GM21526 (cell line): Measurements from ENCODE around the gene SLC6A1.
"Not testable (repeated sequence)": the region's sequence is repeated elsewhere in the genome, so short reads cannot be mapped to it uniquely, and the experiment has no call there.

ENCODE experiments used
- ATAC-seq: cut with Tn5 transposase; IDR thresholded peaks from one replicate; pipeline ENCODE4 v1.9.1; 2021; ENCODE audit warnings: moderate library complexity; ENCODE audit not compliant: unreplicated experiment, low FRiP score

Gene SLC6A1

GRCh38 chr3:11055496-11055895, 62.9 kb downstream of the SLC6A1 start:
- ATAC-seq, result no peak

- no peak for ATAC-seq
Observed at GRCh38 chr3:11056531-11057050, 64.0 kb downstream of the SLC6A1 start.

GRCh38 chr3:11057655-11058054, 65.1 kb downstream of the SLC6A1 start:
- no peak for ATAC-seq

GRCh38 chr3:11059090-11059798, 66.7 kb downstream of the SLC6A1 start:
- ATAC-seq, result no peak

- ATAC-seq, result no peak
Observed at GRCh38 chr3:11059799-11060115, 67.2 kb downstream of the SLC6A1 start.

GRCh38 chr3:11060500-11061251, 68.1 kb downstream of the SLC6A1 start:
- ATAC-seq, result no peak

- ATAC-seq, result not testable (repeated sequence)
Observed at GRCh38 chr3:11061268-11061871, 68.8 kb downstream of the SLC6A1 start.

- no peak for ATAC-seq
Observed at GRCh38 chr3:11062704-11063103, 70.2 kb downstream of the SLC6A1 start.

- ATAC-seq, result no peak
Observed at GRCh38 chr3:11071096-11071755, 78.7 kb downstream of the SLC6A1 start.

- ATAC-seq, result no peak
Observed at GRCh38 chr3:11072631-11073030, 80.1 kb downstream of the SLC6A1 start.

GRCh38 chr3:11074011-11074410, 81.5 kb downstream of the SLC6A1 start:
- ATAC-seq, result no peak

- no peak for ATAC-seq
Observed at GRCh38 chr3:11074451-11074850, 81.9 kb downstream of the SLC6A1 start.

GRCh38 chr3:11075122-11075521, 82.6 kb downstream of the SLC6A1 start:
- not testable (repeated sequence) for ATAC-seq

- ATAC-seq, result no peak
Observed at GRCh38 chr3:11076711-11077110, 84.2 kb downstream of the SLC6A1 start.

GRCh38 chr3:11077466-11077865, 84.9 kb downstream of the SLC6A1 start:
- ATAC-seq, result no peak

- no peak for ATAC-seq
Observed at GRCh38 chr3:11078826-11079515, 86.4 kb downstream of the SLC6A1 start.

GRCh38 chr3:11080492-11080891, 87.9 kb downstream of the SLC6A1 start:
- no peak for ATAC-seq

GRCh38 chr3:11084098-11084497, 91.5 kb downstream of the SLC6A1 start:
- ATAC-seq, result no peak

- ATAC-seq, result no peak
Observed at GRCh38 chr3:11084677-11085076, 92.1 kb downstream of the SLC6A1 start.

- no peak for ATAC-seq
Observed at GRCh38 chr3:11085093-11085840, 92.7 kb downstream of the SLC6A1 start.
